ENCODE measurements around the gene PEX11G.

Gene PEX11G

DNA sequence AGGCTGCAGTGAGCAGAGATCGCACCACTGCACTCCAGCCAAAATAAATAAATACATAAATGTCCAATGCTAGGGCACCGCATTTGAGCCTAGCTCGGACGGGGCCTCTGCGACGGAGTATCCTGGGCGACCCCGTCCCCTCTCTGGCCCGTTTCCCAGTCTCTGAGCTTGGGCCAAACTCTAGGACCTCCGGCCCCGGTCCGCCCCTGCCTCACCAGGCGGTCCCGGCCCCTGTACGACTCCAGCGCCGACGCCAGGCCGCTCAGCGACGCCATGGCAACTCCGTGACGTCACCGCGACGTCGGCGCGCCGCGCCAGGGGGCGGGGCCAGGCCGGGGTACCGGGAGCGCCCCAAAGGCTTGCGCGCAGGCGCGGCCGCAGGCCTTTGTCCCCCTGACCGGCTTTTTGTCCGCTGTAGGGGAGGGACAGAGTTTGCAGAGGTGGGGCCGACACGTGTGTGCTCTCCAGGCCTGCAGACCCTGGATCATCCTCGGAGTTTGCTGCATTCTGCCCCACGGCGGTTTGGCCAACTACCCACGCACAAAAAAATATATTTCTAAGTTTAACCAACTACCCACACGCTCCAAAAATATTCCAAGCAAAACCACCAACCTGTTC, at the start of gene PEX11G:
PEX11G (minus strand) TSS at position 300 of the 618 bp plus-strand sequence; CDS start at position 275, 25 bp downstream.
- DNase-seq: peak; percentile 68

DNA sequence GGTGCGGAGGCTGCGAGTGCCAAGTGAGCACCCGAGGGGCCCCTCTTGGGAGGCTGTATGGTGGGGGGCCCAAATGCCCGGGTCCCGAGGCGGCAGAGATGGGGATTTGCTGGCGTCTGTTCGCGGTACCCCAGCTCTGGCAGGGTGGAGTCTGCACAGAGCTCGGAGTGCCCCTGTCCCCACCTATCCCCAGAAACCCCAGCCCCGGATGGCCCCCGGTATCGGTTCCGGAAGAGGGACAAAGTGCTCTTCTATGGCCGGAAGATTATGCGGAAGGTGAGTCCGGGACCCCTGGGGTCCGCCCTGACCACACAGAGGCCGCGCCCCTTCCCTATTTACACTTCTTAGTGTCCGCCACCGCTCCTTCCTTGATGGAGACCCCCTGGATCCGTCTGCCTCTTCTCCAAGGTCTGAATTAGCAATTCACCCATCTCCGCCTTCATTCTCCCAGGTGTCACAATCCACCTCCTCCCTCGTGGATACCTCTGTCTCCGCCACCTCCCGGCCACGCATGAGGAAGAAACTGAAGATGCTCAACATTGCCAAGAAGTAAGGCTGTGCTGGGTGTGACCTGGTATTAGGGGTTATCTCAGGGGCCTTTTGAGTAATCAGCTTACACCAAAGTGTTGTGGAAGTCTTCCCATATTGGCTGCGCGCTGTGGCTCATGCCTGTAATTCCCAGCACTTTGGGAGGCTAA, 47.3 kb upstream of the PEX11G start:
- no peak for DNase-seq

DNA sequence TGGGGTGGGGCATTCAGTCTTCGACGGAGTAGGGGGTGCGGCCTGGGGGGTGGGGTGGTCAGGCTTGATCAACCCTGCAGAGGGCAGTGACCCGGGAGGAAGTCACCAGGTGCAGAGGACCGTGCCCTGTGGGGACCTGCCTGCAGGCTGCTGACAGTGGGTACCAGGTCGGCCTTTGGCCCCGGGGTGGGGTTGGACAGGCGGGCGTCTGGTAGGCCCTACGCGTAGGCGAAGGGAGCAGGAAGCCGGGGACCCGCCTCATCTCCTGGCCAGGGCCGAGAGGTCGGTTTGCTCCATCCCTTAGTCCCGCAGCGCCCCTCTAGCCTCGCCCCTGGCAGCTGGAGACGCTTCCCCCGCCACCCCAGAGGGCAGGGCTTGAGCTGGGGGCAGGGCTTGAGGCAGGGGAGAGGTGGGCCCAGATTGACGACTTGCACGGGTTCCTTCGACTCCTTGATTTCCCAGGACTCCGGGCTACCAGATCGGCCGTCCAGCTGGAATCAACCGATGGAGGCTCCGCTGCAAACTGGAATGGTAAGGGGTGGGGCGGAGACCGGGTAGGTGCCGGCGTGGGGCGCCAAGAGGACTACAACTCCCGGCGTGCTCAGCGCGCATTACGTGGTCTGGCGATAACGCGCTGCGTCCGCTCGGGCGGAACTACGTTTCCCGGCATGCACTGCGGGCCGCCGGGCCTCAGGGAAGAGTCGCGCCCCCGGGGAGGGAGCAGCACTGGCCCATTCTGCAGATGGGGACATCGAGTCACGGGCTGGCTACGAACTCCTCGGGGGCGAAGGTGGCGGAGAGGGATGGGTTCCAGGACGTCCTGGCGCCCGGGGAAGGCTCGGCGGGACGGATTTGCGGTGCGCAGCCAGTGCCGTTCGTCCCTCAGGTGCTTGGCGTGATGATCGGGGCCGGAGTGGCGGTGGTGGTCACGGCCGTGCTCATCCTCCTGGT, 46.5 kb upstream of the PEX11G start, which contains the start of gene PNPLA6:
PNPLA6 (plus strand) TSS at position 671 of the 951 bp plus-strand sequence; CDS start at position 743, 72 bp downstream.
- DNase-seq: peak; percentile 92

DNA sequence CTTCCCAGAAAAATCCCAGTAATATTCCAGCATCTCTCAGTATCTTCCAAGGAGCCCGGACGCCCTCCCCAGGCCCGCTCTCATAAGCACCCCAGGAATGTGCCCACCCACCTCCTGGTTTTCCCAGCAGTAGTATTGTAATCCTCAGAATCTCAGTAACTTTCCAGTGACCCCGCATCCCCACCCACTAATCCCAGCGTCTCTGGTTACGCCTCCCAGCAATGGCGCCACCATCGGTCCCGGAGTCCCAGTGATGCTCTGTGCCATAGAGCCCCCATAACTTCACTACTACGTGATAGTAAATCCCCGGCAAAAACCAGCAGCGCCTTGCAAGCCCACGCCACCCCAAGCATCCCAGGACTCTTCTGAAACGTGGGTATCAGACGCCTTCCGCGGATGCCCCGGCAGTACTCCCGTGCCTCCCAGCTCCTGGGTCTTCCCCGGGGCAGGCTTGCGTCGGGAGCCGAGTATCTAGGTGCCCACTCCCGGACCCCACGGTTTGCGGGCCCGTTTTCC, 45.8 kb upstream of the PEX11G start:
- peak; percentile 85 for DNase-seq

DNA sequence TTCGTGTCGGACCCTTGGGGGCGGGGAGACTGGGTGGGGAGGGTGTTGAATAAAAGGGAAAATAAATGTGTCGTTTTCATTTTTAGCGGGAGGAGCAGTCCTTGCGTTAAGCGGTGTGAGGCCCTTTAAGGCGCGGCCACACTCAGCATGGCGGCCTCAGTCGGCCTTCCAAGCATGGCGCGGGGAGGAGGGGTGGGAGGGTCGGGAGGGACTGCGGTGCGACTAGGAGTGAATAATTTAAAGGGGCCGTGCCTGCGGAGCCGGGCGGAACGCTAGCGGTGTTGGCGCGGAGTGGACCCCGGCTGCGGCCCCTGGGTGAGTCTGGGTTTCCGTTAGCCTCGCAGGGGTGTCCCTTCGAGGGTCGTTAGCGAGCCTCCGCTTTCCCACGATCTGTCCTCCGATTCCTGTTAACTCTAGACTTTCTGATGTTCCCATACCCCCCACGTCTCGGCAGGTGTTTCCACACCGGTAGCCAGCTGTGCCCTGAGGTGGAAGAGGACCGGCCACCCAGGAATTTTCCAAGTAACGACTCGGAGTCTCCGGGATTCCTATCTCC, 45.2 kb upstream of the PEX11G start:
- DNase-seq: peak; percentile 76

DNA sequence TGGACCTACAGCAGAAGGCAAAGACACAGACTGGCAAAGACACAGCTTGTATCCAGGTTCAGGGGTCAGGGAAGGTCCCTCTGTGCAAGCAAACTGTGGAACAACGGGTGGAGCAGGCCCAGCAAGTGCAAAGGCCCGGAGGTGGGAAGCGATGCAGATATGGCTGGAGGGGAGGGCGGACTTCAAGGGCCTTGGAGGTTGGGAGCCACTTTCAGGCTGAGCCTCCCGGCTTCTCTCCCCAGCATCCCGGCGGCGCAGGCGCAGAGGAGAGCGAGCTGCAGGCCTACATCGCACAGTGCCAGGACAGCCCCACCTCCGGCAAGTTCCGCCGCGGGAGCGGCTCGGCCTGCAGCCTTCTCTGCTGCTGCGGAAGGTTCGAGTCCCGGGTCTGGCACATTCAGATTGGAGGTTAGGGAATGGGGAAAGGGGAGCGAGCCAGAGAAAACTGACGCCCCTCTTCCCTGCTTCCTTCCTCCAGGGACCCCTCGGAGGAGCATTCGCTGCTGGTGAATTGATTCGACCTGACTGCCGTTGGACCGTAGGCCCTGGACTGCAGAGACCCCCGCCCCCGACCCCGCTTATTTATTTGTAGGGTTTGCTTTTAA, 44.5 kb upstream of the PEX11G start:
- peak; percentile 63 for DNase-seq

DNA sequence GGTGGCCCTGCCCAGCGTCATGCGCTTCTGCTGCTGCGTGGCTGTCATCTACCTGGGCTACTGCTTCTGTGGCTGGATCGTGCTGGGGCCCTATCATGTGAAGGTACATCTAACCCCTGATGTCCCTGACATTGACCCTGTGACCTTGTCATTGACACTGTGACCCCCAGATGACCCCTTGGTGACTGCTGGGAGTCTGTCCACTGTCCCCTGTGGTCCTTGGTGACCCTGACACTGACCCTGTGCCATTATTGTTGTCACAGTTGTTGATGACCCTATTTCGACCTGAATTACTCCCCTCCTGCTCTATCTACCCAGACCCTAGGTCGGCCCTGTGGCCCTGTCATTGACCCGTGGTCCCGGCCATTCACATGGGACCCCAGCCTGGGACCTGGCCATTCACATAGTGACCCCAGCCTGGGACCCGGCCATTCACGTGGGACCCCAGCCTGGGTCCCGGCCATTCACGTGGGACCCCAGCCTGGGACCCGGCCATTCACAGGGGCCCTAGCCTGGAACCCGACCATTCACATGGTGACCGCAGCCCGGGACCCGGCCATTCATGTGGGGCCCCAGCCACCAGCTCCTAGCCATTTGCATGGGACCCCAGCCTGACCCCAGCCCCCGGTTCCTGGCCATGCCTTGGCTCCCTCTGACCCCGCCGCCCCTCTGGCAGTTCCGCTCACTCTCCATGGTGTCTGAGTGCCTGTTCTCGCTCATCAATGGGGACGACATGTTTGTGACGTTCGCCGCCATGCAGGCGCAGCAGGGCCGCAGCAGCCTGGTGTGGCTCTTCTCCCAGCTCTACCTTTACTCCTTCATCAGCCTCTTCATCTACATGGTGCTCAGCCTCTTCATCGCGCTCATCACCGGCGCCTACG, 41.0 kb upstream of the PEX11G start:
- DNase-seq: no peak

DNA sequence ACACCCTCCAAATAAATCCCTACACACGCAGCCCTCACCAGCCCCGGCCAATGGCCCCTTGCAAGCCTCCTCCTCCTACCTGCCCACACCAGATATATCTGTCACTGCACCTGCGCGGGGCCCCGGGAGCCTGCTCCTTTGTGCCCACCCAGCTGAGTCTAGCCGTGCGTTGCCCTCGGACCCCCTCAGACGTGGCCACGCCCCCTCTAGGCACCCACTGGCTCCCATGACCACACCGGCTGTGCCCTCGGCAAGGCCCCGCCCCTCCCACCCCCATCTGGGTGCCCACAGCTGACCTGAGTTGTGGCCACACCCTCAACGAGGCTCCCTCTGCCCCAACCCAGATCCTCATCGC, 40.4 kb upstream of the PEX11G start:
- no peak for DNase-seq

DNA sequence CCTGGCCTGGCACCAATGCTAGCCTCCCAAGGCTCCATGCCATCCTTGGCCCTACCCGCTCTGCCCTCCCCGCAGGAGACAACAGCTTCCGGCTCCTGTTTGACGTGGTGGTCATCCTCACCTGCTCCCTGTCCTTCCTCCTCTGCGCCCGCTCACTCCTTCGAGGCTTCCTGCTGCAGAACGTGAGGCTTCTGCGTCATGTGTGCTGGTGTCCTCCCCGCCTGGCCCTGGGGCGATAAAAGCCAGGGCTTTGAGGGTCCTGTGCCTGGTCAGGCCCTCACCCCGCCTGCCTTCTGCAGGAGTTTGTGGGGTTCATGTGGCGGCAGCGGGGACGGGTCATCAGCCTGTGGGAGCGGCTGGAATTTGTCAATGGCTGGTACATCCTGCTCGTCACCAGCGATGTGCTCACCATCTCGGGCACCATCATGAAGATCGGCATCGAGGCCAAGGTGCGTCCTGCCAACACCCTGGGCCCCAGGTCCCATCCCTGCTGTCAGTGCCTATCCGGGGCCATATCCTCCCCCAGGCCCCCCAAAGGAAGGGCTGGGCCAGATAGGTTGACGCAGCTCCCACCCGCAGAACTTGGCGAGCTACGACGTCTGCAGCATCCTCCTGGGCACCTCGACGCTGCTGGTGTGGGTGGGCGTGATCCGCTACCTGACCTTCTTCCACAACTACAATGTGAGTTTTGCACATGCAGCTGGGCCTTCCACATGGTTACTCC, 39.8 kb upstream of the PEX11G start:
- DNase-seq: no peak

DNA sequence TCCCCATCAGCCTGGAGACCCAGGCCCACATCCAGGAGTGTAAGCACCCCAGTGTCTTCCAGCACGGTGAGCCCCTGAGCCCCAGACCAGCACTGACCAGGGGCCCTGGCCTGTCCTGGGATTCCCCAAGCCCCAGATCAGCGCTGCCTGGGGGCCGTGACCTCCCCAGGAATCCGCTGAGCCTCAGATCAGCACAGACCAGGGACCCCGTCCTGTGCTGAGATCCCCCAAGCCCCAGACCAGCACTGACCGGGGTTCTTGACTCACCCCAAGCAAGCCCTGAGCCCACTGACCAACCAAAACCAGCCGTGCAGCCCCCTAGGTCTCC, 39.3 kb upstream of the PEX11G start:
- DNase-seq: no peak

DNA sequence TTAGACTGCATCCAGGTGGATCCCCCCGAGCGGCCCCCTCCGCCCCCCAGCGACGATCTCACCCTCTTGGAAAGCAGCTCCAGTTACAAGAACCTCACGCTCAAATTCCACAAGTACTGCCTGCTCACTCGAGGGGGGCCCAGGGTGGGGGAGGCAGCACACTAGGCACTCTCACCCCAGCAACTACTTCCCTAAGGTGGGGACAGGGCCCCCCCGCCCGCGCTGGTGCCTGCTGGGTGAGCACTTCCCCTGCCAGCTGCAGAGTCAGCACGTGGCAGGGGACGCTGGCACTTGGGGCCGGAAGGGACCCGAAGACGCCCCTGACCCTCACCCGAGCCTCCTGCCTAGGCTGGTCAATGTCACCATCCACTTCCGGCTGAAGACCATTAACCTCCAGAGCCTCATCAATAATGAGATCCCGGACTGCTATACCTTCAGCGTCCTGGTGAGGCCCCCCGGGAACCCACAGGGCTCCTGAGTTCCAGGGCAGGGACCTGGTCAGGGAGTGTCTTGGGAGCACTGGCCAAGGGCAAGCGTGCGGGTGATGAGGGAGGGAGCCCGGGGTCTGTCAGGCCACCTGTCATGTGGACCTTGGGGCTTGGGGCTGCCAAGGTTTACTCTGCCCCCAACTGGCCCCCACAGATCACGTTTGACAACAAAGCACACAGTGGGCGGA, 38.8 kb upstream of the PEX11G start:
- DNase-seq: no peak

DNA sequence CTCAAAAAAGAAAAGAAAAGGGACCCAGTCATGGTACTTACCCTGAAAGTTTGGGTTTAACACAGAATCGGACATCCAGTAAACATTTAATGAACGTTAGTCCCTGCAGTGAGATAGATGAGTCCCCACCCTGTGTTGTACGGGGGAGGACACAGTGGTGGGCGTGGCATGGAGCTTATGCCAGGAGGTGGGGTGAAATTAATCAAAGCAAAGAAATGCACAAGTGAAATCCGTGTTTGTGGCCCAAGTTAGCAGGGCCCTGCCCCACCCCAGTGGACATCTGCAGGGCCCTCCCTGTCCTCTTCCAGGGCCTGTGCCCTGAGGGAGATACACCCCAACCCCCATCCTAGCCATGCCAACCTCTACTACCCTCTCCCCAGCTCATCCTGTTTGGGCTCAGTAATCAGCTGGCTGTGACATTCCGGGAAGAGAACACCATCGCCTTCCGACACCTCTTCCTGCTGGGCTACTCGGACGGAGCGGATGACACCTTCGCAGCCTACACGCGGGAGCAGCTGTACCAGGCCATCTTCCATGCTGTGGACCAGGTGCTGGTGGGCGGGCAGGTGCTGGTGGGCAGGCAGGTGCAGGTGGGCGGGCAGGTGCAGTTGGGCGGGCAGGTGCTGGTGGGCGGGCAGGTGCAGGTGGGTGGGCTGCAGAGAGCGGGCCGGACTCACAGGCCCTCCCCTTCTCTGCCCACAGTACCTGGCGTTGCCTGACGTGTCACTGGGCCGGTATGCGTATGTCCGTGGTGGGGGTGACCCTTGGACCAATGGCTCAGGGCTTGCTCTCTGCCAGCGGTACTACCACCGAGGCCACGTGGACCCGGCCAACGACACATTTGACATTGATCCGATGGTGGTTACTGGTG, 37.5 kb upstream of the PEX11G start:
- no peak for DNase-seq

DNA sequence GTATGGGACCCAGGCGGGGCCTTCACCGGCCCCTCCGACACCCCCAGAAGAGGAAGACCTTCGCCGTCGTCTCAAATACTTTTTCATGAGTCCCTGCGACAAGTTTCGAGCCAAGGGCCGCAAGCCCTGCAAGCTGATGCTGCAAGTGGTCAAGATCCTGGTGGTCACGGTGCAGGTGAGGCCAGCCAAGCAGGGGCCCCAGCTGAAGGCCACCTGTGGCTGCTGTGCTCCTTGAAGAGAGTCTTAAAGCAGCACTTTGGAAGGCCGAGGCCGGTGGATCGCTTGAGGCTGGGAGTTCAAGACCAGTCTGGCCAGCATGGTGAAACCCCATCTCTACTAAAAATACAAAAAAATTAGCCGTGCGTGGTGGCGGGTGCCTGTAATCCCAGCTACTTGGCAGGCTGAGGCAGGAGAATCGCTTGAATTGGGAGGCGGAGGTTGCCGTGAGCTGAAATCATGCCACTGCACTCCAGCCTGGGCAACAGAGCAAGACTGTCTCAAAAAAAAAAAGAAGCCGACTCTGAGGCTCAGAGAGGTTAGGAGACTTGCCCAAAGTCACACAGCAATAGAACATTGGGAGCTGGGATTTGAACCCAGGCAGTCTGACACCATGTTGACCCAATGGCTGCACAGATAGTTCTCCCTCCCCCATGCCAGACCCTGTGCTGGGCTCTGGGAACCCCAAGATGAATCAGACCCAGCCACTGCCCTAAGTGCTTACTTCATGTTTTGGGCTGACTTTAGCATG, 36.3 kb upstream of the PEX11G start:
- no peak for DNase-seq

DNA sequence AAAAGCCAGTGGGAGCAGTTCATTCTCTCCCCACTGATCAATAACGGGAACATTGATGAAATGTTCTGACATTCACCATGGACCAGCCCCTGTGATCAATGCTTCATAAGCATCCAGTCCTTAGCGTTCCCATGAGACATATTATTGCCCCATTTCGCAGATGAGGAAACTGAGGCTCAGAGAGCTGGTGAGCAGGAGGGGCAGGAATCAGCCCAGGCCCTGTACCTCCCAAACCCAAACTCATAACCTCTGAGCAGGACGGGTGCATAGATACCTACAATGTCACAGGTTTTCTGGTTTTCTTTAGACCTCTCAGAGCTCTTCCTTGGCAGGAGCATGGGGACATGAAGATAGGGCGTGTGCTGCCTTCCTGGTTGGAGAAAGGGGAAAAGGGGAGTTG, 35.7 kb upstream of the PEX11G start:
- DNase-seq: no peak

DNA sequence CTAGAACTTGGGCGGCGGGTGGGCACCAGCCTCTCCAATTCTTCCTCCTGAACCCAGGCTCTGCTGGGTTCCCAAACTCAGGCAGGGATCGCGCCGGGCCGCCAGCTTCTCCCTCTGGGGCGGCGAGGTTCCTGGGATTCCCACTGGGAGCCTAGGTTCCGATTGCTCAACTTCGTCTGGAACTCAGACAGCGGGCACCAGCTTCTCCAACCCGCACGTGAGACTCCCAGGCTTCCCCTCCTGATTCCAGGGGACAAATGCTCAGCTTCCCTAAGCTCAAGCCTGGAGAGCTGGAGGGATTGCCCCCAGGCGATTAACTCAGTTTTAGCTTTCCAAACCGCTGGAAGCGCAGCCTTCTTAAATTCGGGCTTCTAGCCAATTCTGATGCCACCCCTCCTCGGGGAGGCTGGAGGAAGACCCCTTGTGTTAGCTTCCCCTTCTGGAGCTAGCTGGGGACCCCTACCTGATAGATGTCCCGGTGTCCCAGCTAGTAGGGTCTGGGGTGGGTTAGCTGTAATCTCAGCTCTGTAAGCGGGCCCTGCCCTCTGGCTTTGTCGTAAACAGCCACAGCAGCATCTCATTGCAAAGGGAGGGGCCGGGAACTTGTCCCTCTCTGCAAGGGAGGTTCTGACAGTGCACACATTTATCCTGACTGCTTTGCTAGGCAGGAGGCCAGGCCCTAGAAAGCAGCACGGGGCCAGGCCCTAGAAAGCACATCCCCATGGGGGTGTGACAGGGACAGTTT, 34.3 kb upstream of the PEX11G start:
- DNase-seq: no peak

DNA sequence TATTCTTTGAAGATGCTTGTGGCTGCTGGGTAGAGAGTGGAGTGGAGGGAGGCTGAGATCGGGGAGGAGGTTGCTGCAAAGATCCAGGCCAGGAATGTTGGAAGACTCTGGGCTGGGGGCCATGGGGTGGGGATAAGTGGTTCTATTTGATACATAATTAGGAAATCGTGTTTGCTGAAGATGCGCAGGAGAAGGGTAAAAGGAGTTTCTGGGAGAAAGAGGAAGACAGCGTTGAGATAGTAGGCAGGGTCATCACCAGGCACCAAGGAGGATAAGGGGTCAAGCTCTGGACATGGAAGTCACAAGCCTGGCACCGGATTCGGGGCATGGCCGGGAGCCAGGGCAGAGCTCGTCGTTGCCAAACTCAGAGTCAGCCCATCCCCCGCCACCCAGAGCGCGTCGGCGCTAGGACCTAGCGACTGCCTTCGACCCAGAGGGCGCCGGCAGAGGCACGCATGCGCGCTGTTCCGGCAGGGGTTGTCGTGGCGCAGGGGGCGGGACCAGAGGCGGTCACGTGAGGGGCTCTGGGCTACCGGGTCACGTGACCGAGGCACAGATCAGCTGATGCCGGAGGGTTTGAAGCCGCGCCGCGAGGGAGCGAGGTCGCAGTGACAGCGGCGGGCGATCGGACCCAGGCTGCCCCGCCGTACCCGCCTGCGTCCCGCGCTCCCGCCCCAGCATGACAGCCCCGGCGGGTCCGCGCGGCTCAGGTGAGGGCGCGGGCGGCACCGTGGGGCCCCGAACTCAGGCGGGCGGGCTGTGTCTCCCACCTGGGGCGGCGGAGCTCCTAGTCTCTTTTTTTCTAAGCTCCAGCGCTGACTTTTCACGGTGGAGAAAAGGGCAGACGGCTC, 33.5 kb upstream of the PEX11G start, which contains the start of gene MCOLN1:
MCOLN1 (plus strand) TSS at position 553 of the 851 bp plus-strand sequence; CDS start at position 680, 127 bp downstream.
- DNase-seq: peak; percentile 93
